ENCODE data around the gene LAG3.
A peak's percentile ranks its signal among the peaks of the same experiment; 100 is the strongest.

Gene LAG3

GRCh38 chr12:6753772-6754356, 18.5 kb upstream of the LAG3 start:
- DNase-seq: no peak

DNA sequence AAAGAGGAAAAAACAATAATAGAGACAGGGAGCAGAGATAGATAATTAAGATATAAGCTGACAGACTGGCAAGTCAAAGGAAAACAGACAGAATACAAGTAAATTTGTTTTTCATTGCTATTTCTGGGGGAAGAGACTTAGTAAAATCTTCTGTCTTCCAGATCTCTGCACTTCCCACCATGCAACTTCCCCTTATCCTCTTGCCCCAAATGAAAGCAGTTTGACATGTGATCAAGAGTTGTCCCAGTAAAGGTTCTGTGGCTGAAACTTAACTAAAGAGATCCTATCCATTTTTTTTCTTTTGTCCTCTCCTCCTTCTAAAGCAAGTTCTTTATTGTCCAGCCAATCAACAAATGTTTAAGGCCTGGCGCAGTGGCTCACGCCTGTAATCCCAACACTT, 17.9 kb upstream of the LAG3 start:
- no peak for DNase-seq

- no peak for DNase-seq
Measured at GRCh38 chr12:6757028-6757690, 15.2 kb upstream of the LAG3 start.

DNA sequence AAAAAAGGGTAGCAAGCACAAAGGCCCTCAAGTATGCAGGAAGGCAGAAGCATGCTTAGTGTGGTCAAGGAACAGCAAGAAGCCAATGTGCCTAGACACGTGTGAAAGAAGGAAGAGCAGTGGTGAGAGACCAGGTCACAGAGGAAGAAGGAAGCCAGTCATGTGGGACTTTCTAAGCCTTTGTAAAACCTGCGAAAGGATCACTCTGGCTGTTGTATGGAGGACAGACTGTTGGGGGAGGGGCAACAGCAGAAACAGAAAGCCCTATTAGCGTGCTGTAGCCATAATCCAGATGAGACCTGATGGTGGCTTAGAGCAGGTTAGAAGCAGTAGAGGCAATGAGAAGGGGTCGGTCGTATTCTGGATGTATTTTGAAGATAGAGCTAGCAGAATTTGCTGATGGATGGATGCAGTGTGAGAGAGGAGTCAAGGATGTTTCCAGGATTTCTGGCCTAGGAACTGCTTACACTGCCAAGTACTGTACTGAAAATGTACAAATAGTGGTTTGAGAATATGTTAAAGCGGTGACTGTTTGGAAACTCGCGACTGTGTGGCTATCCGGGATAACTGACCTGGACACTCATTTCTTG, 13.7 kb upstream of the LAG3 start:
- no peak for DNase-seq

DNA sequence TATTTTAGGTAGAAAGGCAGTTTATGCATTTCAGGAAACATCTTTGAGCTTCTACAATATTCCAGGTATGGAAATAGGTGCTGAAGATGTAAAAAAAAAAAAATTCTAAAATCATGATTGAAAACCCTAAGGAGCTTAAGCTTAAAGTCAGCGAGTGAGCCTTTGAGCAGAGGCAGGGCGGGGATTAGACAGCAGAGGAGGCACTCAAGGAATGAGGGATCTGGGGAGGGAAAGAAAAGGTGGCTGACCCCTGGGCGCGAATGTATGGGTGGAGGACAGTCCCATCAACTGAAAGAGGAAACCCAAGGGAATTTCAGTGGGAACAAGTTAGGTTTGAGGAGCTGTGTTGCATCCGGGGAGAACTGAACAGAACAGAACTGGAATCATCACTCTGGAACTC, 12.6 kb upstream of the LAG3 start:
- DNase-seq: no peak

- DNase-seq: peak; percentile 21
Measured at GRCh38 chr12:6763380-6763779, 8.9 kb upstream of the LAG3 start.

DNA sequence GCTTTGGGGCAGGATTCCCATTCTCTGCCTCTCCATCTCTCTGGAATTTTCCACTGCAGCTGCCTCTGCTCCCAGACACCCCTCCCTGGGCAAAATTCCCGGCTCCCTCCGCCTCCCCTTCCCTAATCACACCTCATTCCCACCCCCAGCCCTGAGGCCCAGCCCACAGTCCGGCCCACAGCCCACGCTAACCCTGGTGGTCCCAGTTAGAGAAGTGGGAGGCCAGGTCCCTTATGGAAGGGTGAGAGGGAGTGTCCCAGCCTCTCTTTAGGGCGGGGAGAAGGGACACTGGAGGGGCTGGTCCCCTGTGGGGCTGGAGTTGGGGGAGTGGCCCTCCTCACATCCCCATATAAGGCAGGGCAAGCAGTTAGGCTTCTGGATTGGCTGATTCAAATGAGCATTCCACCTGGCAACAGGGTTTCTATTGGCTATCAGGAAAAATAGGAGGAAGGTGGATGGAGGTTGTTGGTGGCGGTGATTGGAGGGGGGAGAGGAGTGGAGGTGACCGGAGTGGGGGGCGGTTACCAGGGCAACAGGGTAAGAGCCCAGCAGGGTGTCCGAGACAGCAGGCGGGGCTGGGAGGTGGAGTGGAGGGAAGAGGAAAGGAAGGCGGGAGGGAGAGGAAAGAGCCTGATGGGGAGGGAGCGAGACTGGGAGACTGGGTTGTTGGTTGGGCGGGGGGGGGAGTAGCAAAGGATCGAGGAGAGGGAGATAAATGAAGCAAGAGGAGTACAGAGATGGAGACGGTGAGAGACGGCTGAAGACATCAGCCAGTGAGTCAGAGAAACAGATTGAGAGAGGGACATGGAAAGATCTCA, 8.1 kb upstream of the LAG3 start:
- DNase-seq: peak; percentile 98

DNA sequence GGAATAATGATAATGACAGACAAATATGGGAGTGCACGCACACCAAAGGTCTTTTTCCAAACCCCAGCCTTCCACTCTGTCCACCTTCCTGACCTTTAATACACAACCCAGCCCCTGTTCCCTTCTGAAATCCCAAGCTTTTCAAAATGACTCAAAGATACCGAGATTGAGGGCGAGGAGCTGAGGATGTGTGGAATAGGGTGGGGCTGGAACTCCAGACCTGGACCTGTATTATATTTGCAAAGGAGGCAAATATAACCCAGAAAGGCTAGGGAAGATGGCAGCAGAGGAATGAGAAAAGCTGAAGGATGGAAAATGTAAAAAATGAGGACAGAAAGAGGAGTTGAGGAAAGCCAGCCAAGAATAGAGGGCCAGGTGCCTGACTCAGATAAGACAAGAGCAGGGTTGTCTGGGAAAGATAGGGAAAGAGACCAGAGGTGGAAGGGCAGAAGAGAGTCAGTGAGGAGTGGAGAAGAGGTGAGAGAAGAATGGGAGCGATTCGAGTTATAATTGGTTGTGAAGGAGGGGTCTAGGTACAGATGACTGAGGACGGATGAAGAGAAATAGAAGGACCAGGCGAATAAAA, 7.2 kb upstream of the LAG3 start:
- DNase-seq: no peak

DNA sequence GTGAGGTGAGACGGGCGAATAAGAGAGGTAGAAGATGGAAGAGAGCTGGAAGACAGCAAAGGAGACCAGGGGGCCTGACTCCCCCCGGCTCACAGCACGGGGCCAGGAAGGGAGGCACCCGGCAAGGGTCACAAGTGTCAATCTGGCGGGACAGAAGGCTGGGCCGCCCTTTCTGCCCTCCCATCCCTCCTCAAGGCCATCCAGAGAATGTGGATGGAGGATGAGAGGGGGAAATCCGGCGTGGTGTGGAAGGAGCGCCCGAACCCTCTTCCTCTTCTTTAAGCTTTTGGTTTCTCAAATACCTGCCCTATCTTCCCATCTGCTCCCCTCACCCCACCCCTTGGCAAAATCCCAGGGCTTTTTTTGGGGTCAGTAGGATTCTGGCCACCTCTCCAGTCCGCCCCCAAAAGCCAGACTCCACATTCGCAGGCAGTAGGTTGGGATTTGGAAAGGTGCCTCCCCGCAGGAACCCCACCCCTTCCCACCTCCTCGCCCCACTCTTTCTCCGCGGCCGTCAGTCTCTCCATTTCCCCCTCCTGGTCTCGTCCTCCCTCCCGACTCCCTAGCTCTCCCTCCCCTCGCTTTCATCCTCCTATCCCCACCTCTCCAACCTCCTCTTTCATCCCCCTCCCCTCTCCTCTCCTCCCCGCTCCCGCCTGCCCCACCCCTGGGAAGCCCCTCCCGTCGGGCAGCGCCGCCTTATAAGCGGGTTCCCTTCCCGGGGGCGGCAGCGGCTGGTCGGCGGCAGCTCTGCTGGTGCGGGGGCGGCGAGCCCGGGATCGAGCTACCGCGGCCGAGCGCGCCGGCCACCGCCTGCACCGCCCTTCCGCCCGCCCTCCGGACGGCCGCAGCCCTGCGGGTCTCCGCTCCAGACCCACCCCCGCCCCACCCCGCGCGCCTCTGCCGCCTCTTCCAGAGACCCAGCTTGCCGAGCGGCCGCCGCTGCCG, 6.4 kb upstream of the LAG3 start, which contains the start of gene PTMS:
Gene PTMS (plus strand): TSS at position 730 of the 948 bp plus-strand sequence. CDS start 343 bp downstream, outside the sequence.
- peak; percentile 65 for DNase-seq

DNA sequence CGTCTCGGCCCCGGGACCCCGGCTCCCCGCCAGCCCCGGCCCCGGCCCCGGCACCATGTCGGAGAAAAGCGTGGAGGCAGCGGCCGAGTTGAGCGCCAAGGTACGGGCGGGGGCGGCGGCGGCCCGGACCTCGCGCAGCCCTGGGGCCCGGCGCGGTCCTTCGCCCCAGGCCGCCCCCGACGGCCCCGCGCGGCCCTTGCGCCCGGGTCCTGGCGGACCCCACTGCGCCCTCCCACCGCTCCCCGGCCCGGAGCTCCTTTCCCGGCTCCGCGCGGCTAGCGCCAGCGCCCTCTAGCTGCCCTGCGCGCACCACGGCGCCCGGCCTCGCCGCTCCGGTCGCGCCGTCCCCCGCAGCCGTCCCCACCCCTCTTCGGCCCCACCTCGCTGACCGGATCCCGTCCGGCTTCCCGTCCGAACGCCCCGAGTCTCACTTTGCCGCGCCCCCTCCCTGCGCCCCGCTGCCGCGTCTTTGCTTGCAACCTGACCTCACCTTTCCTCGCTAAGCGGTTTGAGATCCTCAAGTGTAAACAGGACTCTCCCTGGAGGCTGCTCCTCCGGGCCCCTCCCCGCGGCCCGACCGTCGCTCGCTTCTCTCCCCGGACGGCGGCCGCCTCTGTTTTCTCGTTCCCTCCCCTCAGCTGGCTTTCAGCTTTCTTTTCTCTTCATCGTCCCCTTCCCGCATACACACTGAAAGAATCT, 5.5 kb upstream of the LAG3 start:
- peak; percentile 11 for DNase-seq

GRCh38 chr12:6767353-6768319, 4.7 kb upstream of the LAG3 start:
- DNase-seq: no peak

- no peak for DNase-seq
Measured at GRCh38 chr12:6768437-6768914, 3.8 kb upstream of the LAG3 start.

DNA sequence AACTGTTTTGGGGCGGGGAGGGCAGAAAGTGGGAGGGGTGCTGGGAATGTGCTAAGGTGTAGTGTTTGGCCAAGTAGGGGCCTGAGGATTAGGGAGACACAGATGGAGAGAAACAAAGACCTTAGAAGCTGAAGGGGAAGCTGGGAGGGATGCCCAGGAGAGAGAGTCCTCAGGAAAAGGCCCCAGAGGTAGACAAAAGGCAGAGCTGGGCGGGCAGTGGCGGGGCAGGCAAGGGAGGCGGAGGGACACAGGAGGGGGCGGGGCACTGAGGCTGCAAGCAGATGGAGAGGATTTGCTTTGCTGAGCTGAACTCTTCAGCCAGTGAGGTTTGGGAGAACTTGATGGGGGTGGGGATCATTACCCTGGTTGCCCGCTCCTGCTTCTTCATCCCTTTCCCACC, 3.3 kb upstream of the LAG3 start:
- no peak for DNase-seq

- DNase-seq: no peak
Measured at GRCh38 chr12:6769666-6770065, 2.7 kb upstream of the LAG3 start.

- DNase-seq: no peak
Measured at GRCh38 chr12:6770094-6770493, 2.2 kb upstream of the LAG3 start.

DNA sequence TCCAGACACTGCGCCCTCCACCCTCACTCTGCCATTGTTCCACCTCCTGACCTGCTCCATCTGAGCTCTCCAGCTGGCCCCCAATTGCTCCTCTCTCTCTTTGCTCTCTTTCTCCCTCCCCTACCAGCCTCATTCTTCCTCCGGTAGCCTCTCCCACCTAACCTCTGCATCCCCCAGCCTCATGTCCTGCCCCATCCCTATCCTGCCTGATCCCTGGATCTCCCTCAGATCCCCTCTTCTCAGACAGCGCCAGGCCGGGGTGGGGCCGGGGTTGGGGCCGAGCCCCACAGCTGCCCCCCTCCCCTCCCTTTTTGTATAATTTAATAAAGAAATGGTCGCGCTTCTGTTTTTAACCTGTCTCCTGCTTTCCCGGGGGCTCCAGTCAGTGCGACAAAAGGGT, 1.7 kb upstream of the LAG3 start:
- no peak for DNase-seq

DNA sequence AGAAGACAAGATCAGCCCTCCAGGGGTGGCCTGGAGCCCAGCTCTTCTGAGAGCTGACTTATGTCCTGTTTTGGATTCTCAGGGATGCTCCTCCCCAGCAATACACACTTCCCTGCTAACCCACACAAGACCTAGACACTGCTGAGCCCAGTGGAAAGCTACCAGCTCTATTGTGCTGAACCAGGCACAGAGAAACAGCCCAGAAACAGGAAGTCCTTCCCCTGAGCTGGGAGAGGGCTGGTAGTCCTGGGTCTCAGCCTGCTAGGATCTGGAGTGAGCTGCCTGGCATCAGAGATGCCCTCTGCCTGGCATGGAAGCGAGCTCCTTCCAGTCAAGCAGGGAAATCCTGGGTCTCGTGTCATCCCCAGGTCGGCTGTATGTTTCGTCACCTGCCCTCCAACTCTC, 1.2 kb upstream of the LAG3 start:
- no peak for DNase-seq

DNA sequence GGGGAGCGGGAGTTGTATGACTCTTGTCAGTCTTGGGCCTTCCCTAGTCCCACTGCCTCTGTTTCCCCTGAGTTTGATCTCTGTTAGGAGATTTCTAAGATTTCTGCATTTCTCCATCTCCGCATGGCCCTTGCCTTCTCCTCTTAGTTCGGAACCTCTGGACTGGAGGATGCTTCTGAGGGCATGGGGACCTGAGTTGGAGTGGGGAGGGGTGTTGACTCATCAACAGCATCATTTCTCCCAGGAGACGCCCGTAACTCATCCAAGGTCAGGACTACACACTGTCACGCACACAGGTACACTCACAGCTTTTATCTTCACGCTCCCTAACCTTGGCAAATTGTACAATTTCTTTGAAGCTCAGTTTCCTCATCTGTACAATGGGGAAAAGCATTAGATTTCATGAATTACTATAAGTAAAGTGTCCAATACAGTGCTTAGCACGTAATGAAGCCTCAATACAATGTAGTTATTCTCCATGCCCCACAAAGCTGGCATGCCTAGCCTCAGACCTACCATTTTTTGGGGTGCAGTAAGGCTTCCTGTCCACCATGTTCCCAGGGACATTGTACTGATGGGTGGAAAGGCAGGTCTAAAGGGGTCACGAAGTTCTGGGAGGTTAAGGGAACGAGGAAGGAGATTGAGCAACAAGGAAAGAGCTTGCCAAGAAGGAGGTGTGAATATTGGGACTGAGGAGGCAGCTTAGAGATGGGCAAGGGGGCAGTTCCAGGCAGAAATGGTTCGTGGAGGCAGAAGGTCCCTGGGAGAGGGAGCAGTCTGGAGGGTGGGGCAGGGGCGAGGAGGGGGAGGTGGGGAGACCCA, 600 bp upstream of the LAG3 start:
- no peak for DNase-seq
